ENCODE data around the gene DFFA.

DFFA gene

GRCh38 chr1:10472220-10473144, at the start of gene DFFA:
Gene DFFA (minus strand): TSS chr1:10472529. CDS start chr1:10472458, 71 bp downstream.
- peak; percentile 96 for DNase-seq (ENCODE audit: low spot score)
- Histone ChIP-seq H3K36me3 (ENCODE audit: low read depth) (peaks cover 25% of the 10 kb centered on the region), H3K4me1 (ENCODE audit: insufficient read depth, poor library complexity, severe bottlenecking) (peaks cover 4% of the 10 kb centered on the region), H3K27ac (ENCODE audit: poor library complexity, severe bottlenecking) (peak within 1 kb of the TSS; percentile 53), H3K4me3 (ENCODE audit: severe bottlenecking) (peak within 1 kb of the TSS; percentile 75), H3K9me3 (ENCODE audit: severe bottlenecking) (no peaks in the 10 kb centered on the region), H3K27me3 (ENCODE audit: insufficient read depth, poor library complexity, severe bottlenecking) (no peaks in the 10 kb centered on the region)
- no peak for TF ChIP-seq CTCF (IDR thresholded peaks at IDR 0.05; ENCODE audit: poor library complexity, severe bottlenecking)
- ATAC-seq (ENCODE audit: low read depth), result peak; percentile 80

- no peak overlapping the region for H3K27ac ChIP-seq (ENCODE audit: poor library complexity, severe bottlenecking)
- no peak for TF ChIP-seq CTCF (IDR thresholded peaks at IDR 0.05; ENCODE audit: poor library complexity, severe bottlenecking)
Observed at GRCh38 chr1:10521537-10522157, 49.3 kb upstream of the DFFA start.

GRCh38 chr1:10520952-10521351, 48.6 kb upstream of the DFFA start:
- H3K27ac ChIP-seq (ENCODE audit: poor library complexity, severe bottlenecking), result no peak overlapping the region
- H3K27me3 ChIP-seq (ENCODE audit: insufficient read depth, poor library complexity, severe bottlenecking), result no peaks in the 10 kb centered on the region
- H3K4me3 ChIP-seq (ENCODE audit: severe bottlenecking), result no peak overlapping the region
- DNase-seq (ENCODE audit: low spot score) (no peak), ATAC-seq (ENCODE audit: low read depth) (no peak)
- no peaks in the 10 kb centered on the region for H3K9me3 ChIP-seq (ENCODE audit: severe bottlenecking)
- H3K4me1 ChIP-seq (ENCODE audit: insufficient read depth, poor library complexity, severe bottlenecking), result peaks cover 5% of the 10 kb centered on the region
- no peak for TF ChIP-seq CTCF (IDR thresholded peaks at IDR 0.05; ENCODE audit: poor library complexity, severe bottlenecking)
- H3K36me3 ChIP-seq (ENCODE audit: low read depth), result no peaks in the 10 kb centered on the region

More at GRCh38 chr1:10521537-10522157, 49.3 kb upstream of the DFFA start:
- Histone ChIP-seq H3K9me3 (ENCODE audit: severe bottlenecking) (no peaks in the 10 kb centered on the region), H3K4me1 (ENCODE audit: insufficient read depth, poor library complexity, severe bottlenecking) (peaks cover 5% of the 10 kb centered on the region), H3K27me3 (ENCODE audit: insufficient read depth, poor library complexity, severe bottlenecking) (no peaks in the 10 kb centered on the region), H3K4me3 (ENCODE audit: severe bottlenecking) (no peak overlapping the region), H3K36me3 (ENCODE audit: low read depth) (no peaks in the 10 kb centered on the region)
- no peak for ATAC-seq (ENCODE audit: low read depth)
- DNase-seq (ENCODE audit: low spot score), result no peak

- Histone ChIP-seq H3K4me1 (ENCODE audit: insufficient read depth, poor library complexity, severe bottlenecking) (peaks cover 7% of the 10 kb centered on the region), H3K36me3 (ENCODE audit: low read depth) (no peaks in the 10 kb centered on the region), H3K4me3 (ENCODE audit: severe bottlenecking) (no peak overlapping the region), H3K27ac (ENCODE audit: poor library complexity, severe bottlenecking) (no peak overlapping the region), H3K27me3 (ENCODE audit: insufficient read depth, poor library complexity, severe bottlenecking) (no peaks in the 10 kb centered on the region), H3K9me3 (ENCODE audit: severe bottlenecking) (no peaks in the 10 kb centered on the region)
- no peak for ATAC-seq (ENCODE audit: low read depth)
- no peak for DNase-seq (ENCODE audit: low spot score)
- no peak for TF ChIP-seq CTCF (IDR thresholded peaks at IDR 0.05; ENCODE audit: poor library complexity, severe bottlenecking)
Observed at GRCh38 chr1:10520497-10520896, 48.2 kb upstream of the DFFA start.
